Stimulated activated CD4-positive, alpha-beta T cell treated with anti-CD3 and anti-CD28 coated beads, Interleukin-1b, Interleukin-23, amount 100 ng/mL, for 1 hour (primary cell): Measurements from ENCODE around the gene F12.

Experiments used
- DNase-seq, 2 donors: peaks; one replicate each; pipeline ENCODE4 v3.0.0-alpha.2; 2020; ENCODE audit warnings: low read depth in 2 of 2

The F12 gene

DNA sequence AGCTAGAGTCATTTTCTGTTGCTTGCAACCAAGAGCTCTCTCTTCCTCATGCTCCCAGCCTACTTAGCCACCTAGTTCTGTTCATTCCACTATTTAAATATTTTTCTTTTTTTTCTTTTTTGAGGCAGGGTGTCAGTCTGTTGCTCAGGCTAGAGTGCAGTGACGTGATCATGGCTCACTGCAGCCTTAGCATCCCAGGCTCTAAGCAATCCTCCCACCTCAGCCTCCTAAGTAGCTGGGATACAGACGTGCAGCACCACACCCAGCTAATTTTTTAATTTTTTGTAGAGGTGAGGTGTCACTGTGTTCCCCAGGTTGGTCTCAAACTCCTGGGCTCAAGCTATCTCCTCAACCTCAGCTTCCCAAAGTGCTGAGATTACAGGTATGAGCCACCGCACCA is 5.1 kb upstream of the F12 start:
- DNase-seq: no peak

DNA sequence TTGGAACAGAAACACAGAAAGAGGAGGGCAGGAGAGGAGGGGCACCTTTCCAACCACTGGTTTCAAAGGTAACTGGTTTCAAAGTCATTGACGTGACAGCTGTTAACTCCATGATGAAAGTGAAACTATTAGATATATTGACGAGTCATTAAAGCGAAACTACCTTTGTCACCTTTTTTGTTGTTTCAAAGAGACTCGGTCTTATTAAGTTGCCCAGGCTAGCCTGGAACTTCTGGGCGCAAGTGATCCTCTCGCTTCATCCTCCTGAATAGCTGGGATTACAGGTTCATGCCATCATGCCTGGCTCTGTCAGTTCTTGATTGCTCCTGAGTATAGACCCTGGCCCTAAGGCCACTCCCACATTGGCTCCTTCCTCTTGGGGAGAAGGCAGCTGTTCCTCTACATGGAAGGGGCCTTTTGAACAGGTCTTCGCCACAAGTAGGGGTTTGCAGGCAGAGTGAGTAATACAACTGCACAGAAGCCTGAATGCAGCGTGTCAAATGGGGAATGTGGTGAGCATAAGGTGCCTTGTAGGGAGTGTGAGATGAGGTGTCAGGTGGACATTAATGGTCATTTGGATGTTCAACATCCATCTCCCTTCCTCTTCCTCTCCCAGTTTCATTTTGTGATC is 3.4 kb upstream of the F12 start:
- no peak for DNase-seq

DNA sequence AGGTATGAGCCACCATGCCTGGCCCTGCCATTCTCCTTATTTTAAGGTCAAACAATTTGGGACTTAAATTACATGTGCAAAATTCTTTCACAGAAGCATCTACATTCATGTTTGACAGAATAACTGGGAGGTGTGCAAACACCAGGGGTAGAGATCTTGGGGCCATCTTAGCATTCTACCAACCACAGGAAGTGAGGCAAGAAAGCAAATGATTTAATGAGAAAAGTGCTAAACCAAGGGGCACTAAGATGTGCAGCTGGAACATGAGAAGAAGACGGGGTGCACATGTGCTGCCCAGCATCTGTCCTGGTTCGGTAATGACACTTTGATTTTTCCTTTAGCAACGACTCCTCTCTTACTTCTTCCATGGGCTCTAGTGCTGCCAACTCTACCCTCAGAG is 1.2 kb upstream of the F12 start:
- DNase-seq: no peak

DNA sequence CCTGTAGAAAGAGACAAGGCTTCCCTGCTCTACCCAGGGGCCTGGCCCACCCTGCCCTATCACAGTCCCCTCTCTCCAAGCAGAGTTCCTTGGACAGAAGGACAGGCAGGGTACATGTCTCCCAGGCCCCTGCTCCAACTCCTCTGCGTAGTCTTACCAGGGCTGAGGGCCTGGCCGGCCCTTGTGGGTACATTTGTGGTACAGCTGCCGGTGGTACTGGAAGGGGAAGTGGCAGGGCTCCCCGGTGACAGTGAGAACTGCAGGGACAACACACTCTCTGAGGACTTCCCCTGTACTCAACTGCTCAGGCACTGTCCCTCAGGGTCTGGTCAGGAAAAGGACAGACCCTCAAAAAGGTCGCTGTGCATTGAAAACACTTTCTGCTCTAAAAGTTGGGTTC is 3.6 kb downstream of the F12 start:
- no peak for DNase-seq

DNA sequence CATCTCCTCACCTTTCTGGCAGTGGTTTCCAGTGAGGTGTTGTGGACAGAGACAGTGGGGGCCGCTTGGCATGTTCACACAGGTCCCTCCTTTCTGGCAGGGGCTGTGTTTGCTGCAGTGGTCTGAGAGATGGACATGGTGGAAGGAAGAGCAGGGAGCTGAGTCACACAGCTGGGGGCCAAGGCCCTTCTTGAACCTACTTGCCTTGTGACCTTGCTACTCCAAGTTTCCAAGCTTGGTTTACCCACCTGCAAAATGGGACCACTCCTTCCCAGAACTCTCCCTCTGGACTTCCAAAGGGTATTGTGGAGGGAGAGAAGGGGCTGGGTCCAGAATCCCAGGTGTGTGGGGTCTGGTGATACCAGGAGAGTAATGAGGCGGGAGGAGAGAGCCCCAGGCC is 4.1 kb downstream of the F12 start:
- DNase-seq: no peak

DNA sequence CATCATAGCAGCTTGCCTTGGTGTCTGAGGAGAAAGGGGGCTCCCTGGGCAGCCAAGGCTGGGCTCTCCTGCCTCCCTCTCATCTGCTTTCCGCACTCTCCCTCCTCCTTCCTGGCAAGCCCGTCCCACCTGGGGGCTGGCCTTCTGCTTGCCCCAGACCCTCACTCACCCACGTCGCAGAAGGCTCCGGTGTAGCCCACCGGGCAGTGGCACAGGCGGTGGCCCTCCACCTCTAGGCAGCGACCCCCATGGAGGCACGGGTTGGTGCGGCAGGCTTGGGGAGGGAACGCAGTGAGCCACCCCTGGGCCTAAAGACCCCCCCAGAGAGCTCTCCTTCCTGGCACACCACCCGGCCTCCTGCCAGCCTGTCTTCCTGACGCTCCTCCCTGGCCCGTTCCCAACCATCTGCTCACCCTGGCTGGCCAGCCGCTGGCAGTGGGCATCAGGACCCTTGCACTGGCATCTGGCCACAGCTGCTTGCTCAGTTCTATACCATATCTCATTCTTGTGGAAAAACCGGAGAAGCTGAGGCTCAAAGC is 4.7 kb downstream of the F12 start:
- DNase-seq: no peak

DNA sequence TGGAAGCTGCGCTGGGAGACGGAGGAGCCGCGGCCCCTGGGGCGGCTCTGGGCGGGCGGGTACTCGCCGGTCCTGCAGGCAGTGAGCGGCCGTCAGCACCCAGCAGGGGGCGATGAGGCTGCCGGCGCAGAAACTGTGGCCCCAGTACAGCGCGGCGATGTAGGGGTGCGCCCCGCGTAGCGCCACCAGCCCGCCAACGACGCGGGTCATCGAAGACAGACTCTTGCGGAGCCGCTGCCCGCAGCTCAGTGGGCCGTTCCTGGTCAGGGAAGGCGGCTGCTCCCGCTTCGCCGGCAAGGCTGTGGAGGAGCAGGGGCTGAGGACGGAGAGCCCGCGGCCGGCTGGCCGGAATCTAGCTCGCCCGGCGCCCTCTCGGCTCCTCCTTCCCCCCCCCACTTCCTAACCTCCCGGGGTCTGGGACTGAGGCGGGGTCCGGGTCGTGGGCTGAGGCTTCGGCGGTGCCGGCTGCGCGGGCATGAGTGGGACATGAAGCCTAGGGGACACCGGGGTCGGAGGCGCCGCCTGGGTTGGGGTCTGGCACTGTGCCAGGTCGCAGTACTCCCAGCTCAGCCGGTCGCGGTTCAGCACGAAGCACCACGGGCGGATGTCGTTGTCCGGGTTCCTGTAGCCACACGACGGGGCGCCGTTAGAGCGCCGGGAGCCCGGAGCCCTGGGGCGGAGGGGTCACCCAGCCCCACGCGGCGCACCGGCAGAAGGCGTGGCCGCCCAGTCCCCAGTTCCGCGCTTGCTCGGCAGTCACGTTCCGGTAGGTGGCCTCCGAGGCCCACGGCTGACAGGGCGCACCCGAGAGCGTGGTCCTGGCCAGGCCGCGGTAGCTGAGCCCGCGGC is 5.3 kb downstream of the F12 start:
- peak; percentile 67 for DNase-seq

DNA sequence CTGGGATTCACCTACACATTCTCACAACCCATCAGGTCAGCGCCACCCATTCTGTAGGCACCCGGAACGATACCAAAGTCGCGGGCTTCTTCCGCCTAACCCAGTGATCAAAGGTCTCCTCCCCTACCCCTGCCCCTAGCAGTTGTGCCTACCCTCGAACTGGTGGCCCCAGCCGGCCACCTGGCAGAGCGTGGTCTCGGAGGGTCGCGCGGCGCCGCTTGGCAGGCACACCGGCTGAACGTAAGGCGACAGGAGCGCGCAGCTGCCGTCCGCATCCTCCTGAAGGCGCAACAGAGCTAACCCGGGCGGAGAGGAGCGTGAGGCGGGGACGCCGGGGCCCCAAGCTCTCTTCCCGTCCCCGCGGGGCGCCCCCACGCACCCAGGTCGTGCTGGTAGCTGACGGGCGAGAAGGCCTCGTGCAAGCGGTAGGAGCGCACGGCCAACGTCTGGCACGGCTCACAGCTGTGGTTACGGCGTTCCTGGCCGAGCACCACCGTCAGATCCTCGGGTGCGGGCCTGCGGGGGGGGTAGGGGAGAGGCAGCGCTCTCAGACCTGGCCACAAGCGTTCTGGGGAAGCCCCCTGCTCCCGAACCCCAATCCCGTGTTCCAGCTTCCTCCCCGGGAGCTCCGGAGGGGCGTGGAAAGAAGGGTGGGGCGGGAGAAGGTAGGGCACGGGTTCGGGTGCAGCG is 6.1 kb downstream of the F12 start:
- DNase-seq: no peak

DNA sequence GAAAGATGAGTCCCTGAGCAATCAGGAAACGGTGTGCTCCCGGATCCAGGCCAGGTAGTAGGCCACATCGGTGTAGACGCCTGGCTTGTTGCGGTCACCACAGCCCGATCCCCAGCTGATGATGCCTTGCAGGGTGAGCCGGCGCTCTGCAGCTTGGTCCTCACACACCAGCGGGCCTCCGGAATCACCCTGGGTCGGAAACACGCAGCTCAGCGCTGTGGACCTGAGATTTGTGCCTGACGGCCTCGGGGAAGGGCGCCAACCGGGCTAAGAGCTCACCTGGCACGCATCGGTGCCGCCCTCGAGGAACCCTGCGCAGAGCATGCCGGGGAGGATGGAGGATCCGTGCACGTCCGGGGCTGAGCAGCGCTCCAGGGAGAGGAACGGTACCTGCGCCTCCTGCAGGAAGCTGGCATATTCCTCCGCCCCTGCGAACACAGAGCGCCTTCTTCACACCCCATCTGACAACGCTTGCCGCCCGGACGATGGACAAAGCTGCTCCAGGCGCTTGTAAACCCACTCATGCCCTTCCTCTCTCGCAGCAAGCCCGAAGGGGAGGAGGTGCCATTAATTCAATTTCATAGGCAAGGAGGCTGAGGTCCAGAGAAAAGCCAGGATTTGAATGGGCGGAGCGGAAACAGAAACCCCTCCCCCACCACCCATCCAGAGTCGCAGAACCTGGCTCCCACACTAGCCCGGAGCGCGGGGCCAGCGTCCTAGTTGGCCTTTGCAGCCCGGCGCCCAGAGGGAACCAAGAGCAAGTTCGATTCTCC is 6.9 kb downstream of the F12 start:
- peak in 1 of 2 donors; percentile 44 for DNase-seq

DNA sequence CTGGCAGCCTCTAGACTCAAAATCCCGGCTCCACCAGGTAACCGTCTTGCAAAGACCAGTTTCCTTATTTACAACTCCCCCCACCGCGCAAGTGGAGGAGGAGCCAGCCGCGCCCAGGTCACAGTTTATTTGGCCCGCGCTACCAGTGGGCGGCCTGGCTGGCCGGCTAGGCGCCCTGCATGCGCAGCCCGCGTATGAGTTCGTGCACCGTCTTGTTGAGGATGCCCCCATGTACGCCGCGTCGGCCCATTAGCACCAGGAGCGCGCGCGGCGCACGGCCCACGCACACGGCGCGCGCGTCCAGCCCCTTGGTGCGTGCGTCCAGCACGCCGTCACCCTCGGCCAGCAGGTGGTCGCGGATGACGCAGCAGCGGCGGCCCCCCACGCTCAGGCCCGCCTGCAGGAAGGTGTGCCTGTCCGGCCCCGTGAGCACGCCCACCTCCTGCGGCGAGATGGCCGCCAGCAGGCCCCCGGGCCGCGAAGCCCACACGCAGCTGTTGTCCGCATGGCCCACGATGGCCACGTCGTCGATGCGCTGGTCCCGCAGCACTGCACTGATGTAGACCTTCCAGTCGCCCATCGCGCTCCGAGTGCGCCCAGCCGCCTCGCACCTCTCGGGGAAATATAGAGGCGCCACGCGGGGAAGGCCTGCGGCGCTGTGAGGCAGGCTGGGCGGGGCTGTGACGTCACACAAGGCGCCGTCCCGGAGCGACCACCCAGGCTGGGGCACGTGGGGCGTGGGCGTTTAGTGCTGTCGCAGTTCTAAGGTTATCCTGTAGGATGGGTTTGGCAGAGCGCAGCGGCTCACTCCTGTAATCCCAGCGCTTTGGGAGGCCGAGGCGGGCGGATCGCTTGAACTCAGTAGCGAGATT is 9.1 kb downstream of the F12 start, which contains the start of gene PFN3:
PFN3 (minus strand) TSS at position 665 of the 872 bp plus-strand sequence; CDS start at position 580, 85 bp downstream.
- DNase-seq: no peak

DNA sequence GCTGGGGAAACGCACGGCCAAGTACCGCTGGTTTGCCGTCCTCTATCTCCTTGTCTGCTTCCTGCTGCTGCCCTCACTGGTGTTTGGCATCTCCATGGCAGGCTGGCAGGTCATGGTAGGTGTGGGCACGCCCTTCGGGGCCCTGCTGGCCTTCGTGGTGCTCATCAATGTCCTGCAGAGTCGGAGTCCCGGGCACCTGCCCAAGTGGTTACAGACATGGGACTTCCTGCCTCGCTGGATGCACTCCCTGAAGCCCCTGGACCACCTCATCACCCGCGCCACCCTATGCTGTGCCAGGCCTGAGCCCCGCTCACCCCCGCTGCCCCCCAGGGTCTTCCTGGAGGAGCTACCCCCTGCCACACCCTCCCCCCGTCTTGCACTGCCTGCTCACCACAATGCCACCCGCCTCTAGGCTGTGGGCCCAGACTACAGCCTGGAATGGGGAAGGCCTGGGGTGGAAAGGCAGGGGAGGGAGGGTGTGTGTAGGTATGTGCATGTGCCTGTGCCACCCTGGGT is 11.4 kb downstream of the F12 start:
- DNase-seq: no peak

DNA sequence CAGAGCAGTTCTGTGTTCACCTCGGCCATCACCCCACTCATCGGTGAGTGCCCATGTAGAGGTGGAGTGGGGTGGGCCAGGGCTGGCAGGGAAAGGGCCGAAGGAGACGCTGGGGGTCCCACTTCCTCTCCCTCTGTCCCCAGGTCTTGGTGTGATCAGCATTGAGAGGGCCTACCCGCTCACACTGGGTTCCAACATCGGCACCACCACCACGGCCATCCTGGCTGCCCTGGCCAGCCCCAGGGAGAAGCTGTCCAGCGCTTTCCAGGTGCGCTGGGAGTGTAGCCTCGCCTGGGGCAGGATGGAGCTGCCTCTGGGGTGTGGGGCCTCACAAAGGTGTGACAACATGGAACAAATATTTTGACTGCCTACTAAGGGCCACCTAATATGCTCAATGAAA is 12.6 kb downstream of the F12 start:
- no peak for DNase-seq

DNA sequence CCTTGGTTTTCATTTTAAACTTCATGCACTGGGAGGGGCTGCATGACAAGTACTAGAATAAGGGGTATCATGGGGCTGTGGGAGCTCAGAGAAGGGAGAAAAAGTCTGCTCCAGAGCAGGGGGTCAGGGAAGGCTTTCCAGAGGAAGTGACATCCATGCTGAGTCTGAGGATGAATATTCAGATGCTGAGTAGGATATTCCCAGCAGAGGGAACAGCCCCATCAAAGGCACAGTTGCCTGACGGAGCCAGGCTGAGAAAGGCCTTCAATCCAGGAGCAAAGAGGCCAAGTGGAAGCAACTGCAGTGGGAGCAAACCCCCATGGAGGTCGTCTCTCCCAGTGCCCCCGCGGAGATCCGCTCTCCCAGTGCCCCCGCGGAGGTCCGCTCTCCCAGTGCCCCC is 13.3 kb downstream of the F12 start:
- DNase-seq: no peak

DNA sequence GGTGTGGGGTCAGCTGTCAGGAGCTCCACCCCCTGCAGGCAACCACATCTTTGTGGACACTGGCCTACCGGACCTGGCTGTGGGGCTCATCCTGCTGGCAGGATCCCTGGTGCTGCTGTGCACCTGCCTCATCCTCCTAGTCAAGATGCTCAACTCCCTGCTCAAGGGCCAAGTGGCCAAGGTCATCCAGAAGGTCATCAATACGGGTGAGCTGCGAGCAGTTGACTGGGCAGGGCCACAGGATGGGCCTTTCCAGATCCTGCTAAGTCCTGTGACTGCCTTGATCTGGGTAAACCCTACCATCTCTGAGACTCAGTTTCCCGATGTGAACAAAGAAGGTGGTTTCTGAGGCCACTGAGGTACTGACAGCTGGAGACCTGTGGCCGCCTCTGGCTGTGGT is 15.4 kb downstream of the F12 start:
- DNase-seq: no peak

DNA sequence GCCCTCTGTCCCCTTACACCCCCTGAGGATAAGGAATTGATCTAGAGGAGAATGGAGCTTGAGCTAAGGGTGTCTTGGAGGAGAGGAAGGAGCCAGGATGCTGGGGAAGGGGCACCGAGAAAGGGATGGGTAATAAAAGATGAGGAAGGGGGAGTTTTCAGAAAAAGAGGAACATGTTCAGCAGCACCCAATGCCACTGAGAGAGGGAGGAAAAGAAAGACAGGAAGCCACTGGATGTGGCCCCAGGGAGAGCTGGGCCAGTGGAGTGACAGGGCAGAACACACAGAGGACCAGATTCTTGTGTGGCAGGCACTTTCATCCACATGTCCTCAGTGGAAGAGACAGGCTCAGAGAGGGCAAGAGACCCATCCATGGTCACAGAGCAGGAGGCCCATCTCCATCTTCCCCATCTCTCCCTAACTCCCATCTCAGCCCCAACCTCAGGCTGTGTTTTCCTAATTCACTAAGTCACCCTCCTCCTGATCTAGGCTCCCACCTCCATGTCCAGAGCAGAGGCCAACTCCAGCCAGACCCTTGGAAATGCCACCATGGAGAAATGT is 16.1 kb downstream of the F12 start:
- DNase-seq: no peak

DNA sequence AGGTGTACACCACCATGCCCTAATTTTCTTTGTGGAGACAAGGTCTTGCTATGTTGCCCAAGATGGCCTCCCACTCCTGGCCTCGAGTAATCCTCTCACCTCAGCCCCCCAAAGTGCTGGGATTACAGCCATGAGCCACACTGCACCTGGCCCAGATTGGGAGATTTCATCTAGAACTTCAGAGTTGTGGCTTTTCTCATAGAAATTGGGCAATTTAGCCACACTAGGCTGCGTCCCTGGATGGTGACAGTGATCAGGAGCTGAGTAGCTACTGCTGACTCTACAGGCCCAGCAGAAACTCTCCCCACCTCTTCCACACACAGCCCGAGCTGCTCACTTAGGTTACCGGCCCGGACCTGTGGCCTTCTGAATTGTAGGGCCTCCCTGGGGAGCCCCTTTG is 16.6 kb downstream of the F12 start:
- no peak for DNase-seq

DNA sequence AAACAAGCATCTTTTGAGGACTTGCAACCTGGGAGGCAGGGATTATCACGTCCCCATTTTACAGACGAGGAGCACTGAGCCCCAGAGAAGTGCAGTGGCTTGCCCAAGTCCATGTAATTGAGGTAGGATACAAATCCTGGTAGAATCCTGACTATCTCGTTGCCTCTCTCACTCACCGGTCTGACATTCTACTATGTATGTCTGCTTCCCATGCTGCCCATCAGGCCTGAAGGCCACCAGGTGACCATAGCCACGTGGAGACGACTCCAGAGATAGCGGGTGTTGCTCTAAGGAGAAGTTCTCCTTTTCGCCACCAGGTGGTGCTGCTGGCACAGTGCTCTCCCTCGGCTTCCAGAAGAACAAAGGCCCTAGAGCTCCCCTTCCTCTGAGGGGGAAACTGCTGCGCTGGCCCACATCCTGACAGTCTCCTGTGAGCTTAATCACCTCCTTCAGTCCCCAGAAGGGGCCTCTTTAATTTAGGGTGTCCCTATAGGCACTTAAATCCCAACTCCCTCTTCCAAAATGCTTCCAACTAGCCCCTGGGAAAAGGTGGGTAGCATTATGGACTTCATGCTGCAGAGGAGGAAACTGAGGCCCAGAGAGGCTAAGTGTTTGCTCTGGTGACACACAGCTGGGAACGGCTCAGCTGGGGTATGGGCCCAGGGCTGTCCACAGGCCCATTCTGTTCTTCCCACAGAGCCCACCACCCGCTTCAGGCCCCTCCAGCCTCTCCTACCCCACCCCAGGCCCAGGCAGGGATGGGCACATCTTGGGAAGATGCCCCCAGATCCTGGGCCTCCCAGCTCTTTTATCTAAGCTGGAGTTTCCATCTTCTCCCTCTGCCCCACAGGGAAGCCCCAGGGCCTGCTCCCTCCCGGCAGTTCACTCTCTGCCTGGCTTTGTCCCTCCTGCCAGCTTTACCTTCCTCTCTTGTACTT is 18.7 kb downstream of the F12 start:
- DNase-seq: peak; percentile 71 to 76

DNA sequence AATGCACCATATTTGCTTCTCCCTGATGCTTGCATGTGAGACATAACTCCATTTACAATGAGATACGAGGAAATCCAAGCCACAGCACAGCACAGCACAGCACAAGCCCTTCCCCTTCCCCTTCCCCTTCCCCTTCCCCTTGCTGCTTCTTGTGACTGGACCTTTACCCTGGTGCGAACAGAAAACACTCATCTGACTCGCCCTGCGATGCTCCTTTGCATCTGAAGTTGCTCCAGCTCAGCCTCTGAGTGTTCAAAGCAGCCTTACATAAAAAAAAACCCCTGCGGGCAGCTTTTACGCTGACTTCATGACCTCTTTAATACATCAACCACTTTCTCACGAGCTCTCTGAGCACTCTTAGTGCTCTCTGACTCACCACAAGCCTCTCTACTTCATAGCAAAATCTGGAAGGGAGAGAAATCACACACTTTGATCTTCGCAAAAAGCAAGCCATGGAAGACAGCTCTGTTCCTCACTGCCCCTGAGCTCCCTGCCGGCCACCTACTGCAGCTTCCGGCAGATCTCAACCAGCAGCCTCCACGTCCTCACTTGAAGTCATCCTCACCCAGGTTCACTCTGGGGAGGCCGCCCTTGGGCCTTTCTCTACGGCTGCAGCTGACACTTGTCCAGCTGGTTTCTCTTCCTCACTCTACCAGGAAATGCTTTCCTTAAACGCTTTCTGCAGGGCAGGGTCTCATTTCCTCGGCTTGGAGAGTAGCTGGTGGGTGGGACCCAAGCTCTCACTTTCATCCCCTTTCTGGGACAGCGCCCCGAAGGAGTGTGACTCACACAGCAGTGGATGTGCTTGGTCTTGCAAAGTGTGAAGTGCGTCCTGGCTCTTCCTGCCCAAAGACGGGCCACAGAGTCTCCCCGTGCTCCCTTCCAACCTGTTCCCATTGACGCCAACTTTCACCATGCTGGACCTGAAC is 19.9 kb downstream of the F12 start:
- no peak for DNase-seq
